ENCODE data around the gene CD300LF.
A peak's percentile ranks its signal among the peaks of the same experiment; 100 is the strongest.

Gene CD300LF

DNA sequence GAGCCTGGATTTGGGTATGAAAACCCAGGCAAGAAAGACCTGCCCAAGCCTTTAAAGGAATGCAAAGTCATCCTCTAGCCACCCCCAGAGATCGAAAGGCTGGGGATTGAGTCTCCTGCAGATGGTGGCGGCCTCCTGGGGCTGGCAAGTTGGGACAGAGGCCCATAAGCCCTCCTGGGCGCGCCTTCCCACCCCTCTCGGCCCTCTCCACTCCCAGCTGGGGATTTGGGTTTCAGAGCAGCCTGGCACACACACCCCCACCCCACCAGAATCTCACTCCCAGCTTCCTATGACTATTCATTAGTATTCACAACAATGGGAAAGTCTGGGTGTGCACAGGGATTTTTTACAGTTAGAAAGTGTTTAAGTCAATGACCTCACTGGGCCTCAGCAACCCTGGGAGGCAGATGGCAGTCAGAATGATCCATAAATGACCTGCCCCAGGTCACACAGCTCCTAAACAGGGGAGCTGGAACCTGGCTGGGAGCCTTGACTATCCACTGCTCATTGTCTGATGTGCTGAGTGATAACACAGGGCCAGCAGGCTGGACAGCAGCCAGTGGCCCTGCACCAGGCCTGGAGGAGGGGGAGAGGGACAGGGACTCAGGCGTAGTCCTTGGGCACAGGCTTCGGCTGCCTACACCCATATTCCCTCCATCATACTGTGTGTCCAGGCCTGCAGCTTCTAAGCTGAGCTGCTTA lies 47.8 kb upstream of the CD300LF start:
- TF ChIP-seq, protein P1, sequence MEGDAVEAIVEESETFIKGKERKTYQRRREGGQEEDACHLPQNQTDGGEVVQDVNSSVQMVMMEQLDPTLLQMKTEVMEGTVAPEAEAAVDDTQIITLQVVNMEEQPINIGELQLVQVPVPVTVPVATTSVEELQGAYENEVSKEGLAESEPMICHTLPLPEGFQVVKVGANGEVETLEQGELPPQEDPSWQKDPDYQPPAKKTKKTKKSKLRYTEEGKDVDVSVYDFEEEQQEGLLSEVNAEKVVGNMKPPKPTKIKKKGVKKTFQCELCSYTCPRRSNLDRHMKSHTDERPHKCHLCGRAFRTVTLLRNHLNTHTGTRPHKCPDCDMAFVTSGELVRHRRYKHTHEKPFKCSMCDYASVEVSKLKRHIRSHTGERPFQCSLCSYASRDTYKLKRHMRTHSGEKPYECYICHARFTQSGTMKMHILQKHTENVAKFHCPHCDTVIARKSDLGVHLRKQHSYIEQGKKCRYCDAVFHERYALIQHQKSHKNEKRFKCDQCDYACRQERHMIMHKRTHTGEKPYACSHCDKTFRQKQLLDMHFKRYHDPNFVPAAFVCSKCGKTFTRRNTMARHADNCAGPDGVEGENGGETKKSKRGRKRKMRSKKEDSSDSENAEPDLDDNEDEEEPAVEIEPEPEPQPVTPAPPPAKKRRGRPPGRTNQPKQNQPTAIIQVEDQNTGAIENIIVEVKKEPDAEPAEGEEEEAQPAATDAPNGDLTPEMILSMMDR (conservative IDR thresholded peaks at IDR 0.05; ENCODE audit: low read length), result no peak
- no peak for TF ChIP-seq EZH2phosphoT487 (IDR thresholded peaks at IDR 0.05; ENCODE audit: borderline replicate concordance)
- Histone ChIP-seq H3K27me3 (ENCODE audit: insufficient read depth, low read length, poor library complexity, severe bottlenecking) (no peaks in the 10 kb centered on the region), H3K4me1 (ENCODE audit: insufficient read depth, low read length, poor library complexity, severe bottlenecking) (peaks cover 56% of the 10 kb centered on the region), H3K9me2 (replicated peaks; ENCODE audit: low read depth, low read length) (no peaks in the 10 kb centered on the region), H2AFZ (ENCODE audit: low read length) (no peak overlapping the region), H3K79me2 (ENCODE audit: insufficient read depth, low read length) (peaks cover 98% of the 10 kb centered on the region), H3K4me2 (ENCODE audit: low read depth, low read length, poor library complexity, severe bottlenecking) (peak overlapping the region; percentile 80), H3K9ac (ENCODE audit: low read depth, low read length, poor library complexity, severe bottlenecking) (peak overlapping the region; percentile 70), H3K4me3 (ENCODE audit: low read length, poor library complexity, severe bottlenecking) (peak overlapping the region; percentile 70), H3K36me3 (ENCODE audit: insufficient read depth, low read length) (peaks cover 51% of the 10 kb centered on the region; the same call in 1 of the 2 replicates), H3K9me3 (ENCODE audit: insufficient read depth, low read depth, low read length) (no peaks in the 10 kb centered on the region), H3F3A (ENCODE audit: low read depth) (no peaks in the 10 kb centered on the region), H4K20me1 (ENCODE audit: insufficient read depth, low read length, poor library complexity, severe bottlenecking) (peaks cover 86% of the 10 kb centered on the region)

DNA sequence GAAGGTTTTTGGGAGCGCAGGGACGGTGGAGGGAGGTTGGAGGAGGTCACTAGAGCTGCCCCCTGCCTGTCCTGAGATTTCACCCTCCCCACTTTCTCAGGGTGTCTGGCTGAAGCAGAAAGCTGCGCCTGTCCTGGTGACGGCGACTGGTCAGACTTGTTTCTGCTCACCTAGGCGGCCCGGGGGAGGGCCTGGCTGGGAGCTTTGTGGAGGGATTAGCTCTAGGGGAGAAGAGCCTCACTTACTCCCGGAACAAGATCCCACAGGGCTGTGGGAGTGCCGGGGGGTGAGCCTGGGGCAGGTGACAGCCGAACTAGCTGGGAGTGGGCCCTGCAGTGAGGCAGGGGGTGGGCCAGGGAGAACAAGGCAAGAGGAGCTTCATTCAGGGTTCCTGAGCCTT lies 47.2 kb upstream of the CD300LF start:
- Histone ChIP-seq H3K9ac (ENCODE audit: low read depth, low read length, poor library complexity, severe bottlenecking) (peak overlapping the region; percentile 70), H2AFZ (ENCODE audit: low read length) (no peak overlapping the region)

DNA sequence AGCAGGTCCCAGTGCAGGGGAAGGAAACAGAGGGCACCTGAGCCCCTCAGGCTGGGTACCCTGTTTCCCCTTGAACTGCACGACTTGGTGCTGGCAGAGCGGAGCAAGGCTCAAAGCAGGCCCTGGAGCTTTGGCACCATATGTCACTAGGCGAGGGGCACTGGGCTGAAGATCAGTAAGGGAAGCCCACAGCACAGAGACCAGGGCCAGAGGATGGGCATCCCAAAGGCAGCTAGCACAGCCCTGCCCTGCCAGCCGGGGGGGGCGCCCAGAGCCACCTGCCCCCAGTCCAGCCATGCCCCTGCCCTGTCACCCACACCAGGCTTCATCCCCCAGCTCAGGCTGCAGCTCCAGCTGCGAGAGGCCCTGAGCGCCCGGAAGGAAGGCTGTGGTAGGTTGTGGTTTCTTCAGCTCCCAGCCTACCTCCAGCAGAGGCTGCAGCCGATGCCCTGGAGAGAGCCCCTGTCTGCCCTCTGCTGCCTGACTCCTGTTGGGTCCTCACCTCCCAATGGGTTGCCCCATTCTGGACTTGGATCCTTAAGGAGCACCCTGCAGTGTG lies 46.6 kb upstream of the CD300LF start:
- no peaks in the 10 kb centered on the region for H3F3A ChIP-seq (ENCODE audit: low read depth)
- TF ChIP-seq, protein P1 (conservative IDR thresholded peaks at IDR 0.05; ENCODE audit: low read length), result peak; percentile 67
- no peak for TF ChIP-seq EZH2phosphoT487 (IDR thresholded peaks at IDR 0.05; ENCODE audit: borderline replicate concordance)
- peak overlapping the region; percentile 71 for H3K9ac ChIP-seq (ENCODE audit: low read depth, low read length, poor library complexity, severe bottlenecking)
- H2AFZ ChIP-seq (ENCODE audit: low read length), result no peak overlapping the region
- no peaks in the 10 kb centered on the region for H3K9me2 ChIP-seq (replicated peaks; ENCODE audit: low read depth, low read length)
- peak overlapping the region; percentile 80 for H3K4me2 ChIP-seq (ENCODE audit: low read depth, low read length, poor library complexity, severe bottlenecking)
- H3K79me2 ChIP-seq (ENCODE audit: insufficient read depth, low read length), result peaks cover 99% of the 10 kb centered on the region
- H3K9me3 ChIP-seq (ENCODE audit: insufficient read depth, low read depth, low read length), result no peaks in the 10 kb centered on the region
- H3K4me3 ChIP-seq (ENCODE audit: low read length, poor library complexity, severe bottlenecking), result peak overlapping the region; percentile 70
- peaks cover 67% of the 10 kb centered on the region for H3K4me1 ChIP-seq (ENCODE audit: insufficient read depth, low read length, poor library complexity, severe bottlenecking)
- H4K20me1 ChIP-seq (ENCODE audit: insufficient read depth, low read length, poor library complexity, severe bottlenecking), result peaks cover 95% of the 10 kb centered on the region
- no peaks in the 10 kb centered on the region for H3K27me3 ChIP-seq (ENCODE audit: insufficient read depth, low read length, poor library complexity, severe bottlenecking)
- H3K36me3 ChIP-seq (ENCODE audit: insufficient read depth, low read length), result peaks cover 48% of the 10 kb centered on the region; the same call in 1 of the 2 replicates

More for the DNA sequence above, 47.2 kb upstream of the CD300LF start:
- H3K4me1 ChIP-seq (ENCODE audit: insufficient read depth, low read length, poor library complexity, severe bottlenecking), result peaks cover 62% of the 10 kb centered on the region
- no peaks in the 10 kb centered on the region for H3K9me2 ChIP-seq (replicated peaks; ENCODE audit: low read depth, low read length)
- peak overlapping the region; percentile 70 for H3K4me3 ChIP-seq (ENCODE audit: low read length, poor library complexity, severe bottlenecking)
- H4K20me1 ChIP-seq (ENCODE audit: insufficient read depth, low read length, poor library complexity, severe bottlenecking), result peaks cover 92% of the 10 kb centered on the region
- H3K4me2 ChIP-seq (ENCODE audit: low read depth, low read length, poor library complexity, severe bottlenecking), result peak overlapping the region; percentile 80
- H3K36me3 ChIP-seq (ENCODE audit: insufficient read depth, low read length), result peaks cover 51% of the 10 kb centered on the region; the same call in 1 of the 2 replicates
- no peaks in the 10 kb centered on the region for H3K9me3 ChIP-seq (ENCODE audit: insufficient read depth, low read depth, low read length)
- TF ChIP-seq EZH2phosphoT487 (IDR thresholded peaks at IDR 0.05; ENCODE audit: borderline replicate concordance), result no peak
- TF ChIP-seq, protein P1 (conservative IDR thresholded peaks at IDR 0.05; ENCODE audit: low read length), result no peak
- no peaks in the 10 kb centered on the region for H3F3A ChIP-seq (ENCODE audit: low read depth)
- H3K79me2 ChIP-seq (ENCODE audit: insufficient read depth, low read length), result peaks cover 99% of the 10 kb centered on the region
- no peaks in the 10 kb centered on the region for H3K27me3 ChIP-seq (ENCODE audit: insufficient read depth, low read length, poor library complexity, severe bottlenecking)
